HepG2 (cell line): Measurements from ENCODE around the gene C16orf90. TPM values are rescaled to one million over a fixed set of nuclear protein-coding genes. Genes with fewer than 3 reads are reported as not detected.

Experiments used
- ATAC-seq: fragments of 200-7000 bp; cut with Tn5 transposase; 3 replicates; pipeline ENCODE4 v1.9.1; 2020; ENCODE audit warnings: mild to moderate bottlenecking, moderate library complexity
- BruUV-seq: library from RNA; stranded (reverse); fragments of 400-500 nt; replicated peaks from 2 replicates; lab custom pipeline; 2021; lab: Mats Ljungman, UMichigan
- CTCF ChIA-PET: fragments of 300-600 bp; formaldehyde crosslinking; extraction: SDS; loops from one replicate; lab custom pipeline; 2021; ENCODE audit warnings: low total read pairs, inconsistent platforms, low intra/inter-chr PET ratio; lab: Yijun Ruan, JAX
- POLR2A ChIA-PET: fragments of 350-600 bp; sonication (Branson Sonifier 250); formaldehyde crosslinking; loops from one replicate; lab custom pipeline; 2020; ENCODE audit warnings: antibody characterized with exemption, inconsistent platforms; lab: Yijun Ruan, JAX
- DNase-seq: peaks from one replicate; pipeline ENCODE4 v3.0.0-alpha.2; 2015; ENCODE audit warnings: low spot score
- FAIRE-seq: peaks from 3 replicates; lab custom pipeline; 2011; peaks lifted over from hg19 to GRCh38; lab: Jason Lieb, UNC
- H2AFZ ChIP-seq: one replicate; pipeline ENCODE4 v1.6.1; 2011; ENCODE audit warnings: low read length, inconsistent platforms
- H3K27ac ChIP-seq: fragments of 300-600 bp; 3 replicates; pipeline ENCODE4 v1.8.0; 2011; ENCODE audit warnings: mixed run types, mild to moderate bottlenecking, mixed read lengths, low read length, inconsistent platforms; ENCODE audit not compliant: insufficient read depth; ENCODE audit errors: extremely low read length
- H3K27me3 ChIP-seq, 2 experiments: fragments of 200-600 bp in 1 of 2; 2 replicates in 1 of 2; 3 replicates in 1 of 2; pipeline versions ENCODE4 v1.6.0 to v1.8.0; 2011; ENCODE audit warnings: low read length in 2 of 2, mild to moderate bottlenecking in 2 of 2, moderate library complexity in 2 of 2, inconsistent platforms in 1 of 2; ENCODE audit not compliant: insufficient read depth in 2 of 2, control insufficient read depth in 1 of 2
- H3K36me3 ChIP-seq, 2 experiments: fragments of 200-600 bp in 1 of 2; replicated peaks in 1 of 2; 2 replicates in 1 of 2; 3 replicates in 1 of 2; pipeline versions ENCODE4 v1.5.1 to v1.8.0; 2011; ENCODE audit warnings: low read length in 2 of 2, inconsistent platforms in 1 of 2; ENCODE audit not compliant: insufficient read depth in 2 of 2, control insufficient read depth in 1 of 2
- H3K4me1 ChIP-seq: 2 replicates; pipeline ENCODE4 v1.5.1; 2012; ENCODE audit warnings: low read length, inconsistent platforms; ENCODE audit not compliant: insufficient read depth
- H3K4me2 ChIP-seq: 2 replicates; pipeline ENCODE4 v1.6.0; 2011; ENCODE audit warnings: low read depth, low read length, inconsistent platforms
- H3K4me3 ChIP-seq, 3 experiments: fragments of 200-600 bp in 1 of 3; sonication (generic), shearing (Covaris generic) in 1 of 3; replicated peaks in 1 of 3; 2 replicates each; pipeline ENCODE4 v1.5.1; 2011 to 2016; ENCODE audit warnings: low read length in 3 of 3, inconsistent platforms in 2 of 3, low read depth in 2 of 3, mild to moderate bottlenecking in 2 of 3, control low read depth in 1 of 3, mixed read lengths in 1 of 3; ENCODE audit not compliant: insufficient read depth in 1 of 3
- H3K79me2 ChIP-seq: one replicate; pipeline ENCODE4 v1.6.1; 2011; ENCODE audit warnings: low read length, inconsistent platforms; ENCODE audit not compliant: insufficient read depth
- H3K9ac ChIP-seq: 2 replicates; pipeline ENCODE4 v1.6.0; 2011; ENCODE audit warnings: mild to moderate bottlenecking, low read depth, low read length, inconsistent platforms; ENCODE audit not compliant: insufficient read depth
- H3K9me3 ChIP-seq: 2 replicates; pipeline ENCODE4 v1.5.1; 2012; ENCODE audit warnings: mild to moderate bottlenecking, low read length
- H4K20me1 ChIP-seq: 2 replicates; pipeline ENCODE4 v1.6.0; 2011; ENCODE audit warnings: inconsistent platforms, mild to moderate bottlenecking, low read length, moderate library complexity; ENCODE audit not compliant: insufficient read depth
- ATF7-NPFF ChIP-seq: sonication (generic); formaldehyde crosslinking; IDR thresholded peaks from 2 replicates; pipeline ENCODE4 v1.8.1; 2023; ENCODE audit warnings: mild to moderate bottlenecking, low read depth, missing genetic modification reagents, moderate library complexity
- CC2D1A ChIP-seq: sonication (generic); formaldehyde crosslinking; IDR thresholded peaks from 2 replicates; pipeline ENCODE4 v1.8.1; 2023; ENCODE audit warnings: mild to moderate bottlenecking, missing genetic modification reagents
- CREM ChIP-seq, 2 experiments: sonication (generic) in 1 of 2; formaldehyde crosslinking in 1 of 2; IDR thresholded peaks; 2 replicates each; pipeline versions ENCODE4 v1.4.0 to v1.6.1; 2016 to 2020; ENCODE audit warnings: antibody characterized with exemption in 1 of 2, mild to moderate bottlenecking in 1 of 2, missing genetic modification reagents in 1 of 2
- FOXA3 ChIP-seq: IDR thresholded peaks from 2 replicates; pipeline ENCODE4 v1.6.1; 2016; ENCODE audit warnings: missing genetic modification reagents, missing compliant biosample characterization
- GABPB1 ChIP-seq: IDR thresholded peaks from 2 replicates; pipeline ENCODE4 v1.6.1; 2016; ENCODE audit warnings: mild to moderate bottlenecking, missing genetic modification reagents, moderate library complexity, missing compliant biosample characterization
- JUND ChIP-seq: sonication (generic); formaldehyde crosslinking; IDR thresholded peaks from 2 replicates; pipeline ENCODE4 v1.8.0; 2022; ENCODE audit warnings: mild to moderate bottlenecking, missing genetic modification reagents
- NAIF1 ChIP-seq: sonication (generic); formaldehyde crosslinking; IDR thresholded peaks from 2 replicates; pipeline ENCODE4 v1.5.0; 2020; ENCODE audit warnings: mild to moderate bottlenecking, missing genetic modification reagents, borderline replicate concordance
- POGZ ChIP-seq: sonication (generic); formaldehyde crosslinking; IDR thresholded peaks from 2 replicates; pipeline ENCODE4 v1.4.0; 2020; ENCODE audit warnings: mild to moderate bottlenecking, missing genetic modification reagents
- SCMH1 ChIP-seq: sonication (generic); formaldehyde crosslinking; IDR thresholded peaks from 2 replicates; pipeline ENCODE4 v1.9.0; 2021; ENCODE audit warnings: missing genetic modification reagents, mild to moderate bottlenecking, borderline replicate concordance
- SRSF1 ChIP-seq: fragments of 200-400 bp; formaldehyde crosslinking; optimal IDR thresholded peaks from 2 replicates; pipeline ENCODE3; 2017; ENCODE audit warnings: mild to moderate bottlenecking, low read depth, low read length, moderate library complexity
- ZNF20 ChIP-seq: sonication (generic); formaldehyde crosslinking; IDR thresholded peaks from 2 replicates; pipeline ENCODE4 v1.4.0; 2020; ENCODE audit warnings: mild to moderate bottlenecking, moderate library complexity, missing genetic modification reagents
- ZNF205 ChIP-seq: IDR thresholded peaks from 2 replicates; pipeline ENCODE4 v1.6.1; 2018; ENCODE audit warnings: missing biosample characterization, missing genetic modification reagents
- ZNF431 ChIP-seq: sonication (generic); formaldehyde crosslinking; IDR thresholded peaks from 2 replicates; pipeline ENCODE4 v1.9.0; 2022; ENCODE audit warnings: missing genetic modification reagents, low read depth, mild to moderate bottlenecking, borderline replicate concordance
- ZNF460 ChIP-seq: sonication (generic); formaldehyde crosslinking; IDR thresholded peaks from 2 replicates; pipeline ENCODE4 v1.5.1; 2020; ENCODE audit warnings: missing genetic modification reagents, mild to moderate bottlenecking, borderline replicate concordance
- ZNF546 ChIP-seq: sonication (generic); formaldehyde crosslinking; conservative IDR thresholded peaks from 2 replicates; pipeline ENCODE4 v1.8.1; 2023; ENCODE audit warnings: mild to moderate bottlenecking, missing genetic modification reagents
- ZNF577 ChIP-seq: sonication (generic); formaldehyde crosslinking; IDR thresholded peaks from 2 replicates; pipeline ENCODE4 v1.4.0; 2020; ENCODE audit warnings: mild to moderate bottlenecking, low read depth, missing genetic modification reagents, borderline replicate concordance
- WGBS: methylation state at CpG from one replicate; pipeline ENCODE4 v1.1.6; 2017; ENCODE audit warnings: low lambda C conversion rate; 5-methylcytosine and 5-hydroxymethylcytosine counted together
- in situ Hi-C: cut with HindIII; loops from 2 replicates; pipeline ENCODE4 v1.10.0; 2017; ENCODE audit warnings: low pct_unique_long_range_greater_than_20kb; ENCODE audit not compliant: extremely low pct_ligation_motif_present
- intact Hi-C: fragments of 100-400 bp; cut with micrococcal nuclease; formaldehyde crosslinking; loops from one replicate; pipeline ENCODE4 v1.10.0; 2022; ENCODE audit not compliant: unreplicated experiment
- polyA plus RNA-seq, 8 experiments: library from polyadenylated mRNA; depleted of rRNA in 3 of 8; stranded (reverse) in 7 of 8; unstranded in 1 of 8; fragments of >200 nt; fragmentation: Illumina TruSeq in 4 of 8; extraction: Trizol in 4 of 8; gene quantifications; 2 replicates each; pipeline versions ENCODE4 v1.2.1 to v1.2.3, GENCODE V29; 2011 to 2016; ENCODE audit warnings: low read depth in 4 of 8, missing spikeins in 1 of 8, mixed read lengths in 1 of 8; ENCODE audit not compliant: insufficient read depth in 1 of 8
- total RNA-seq, 5 experiments: library from RNA; depleted of rRNA; stranded (reverse); fragments of >200 nt; fragmentation: Illumina TruSeq; extraction: Trizol; gene quantifications; 2 replicates each; pipeline ENCODE4 v1.2.3, GENCODE V29; 2016; ENCODE audit warnings: low read depth in 1 of 5
- TF ChIP-seq, protein P1 (sequence below): sonication (generic); formaldehyde crosslinking; IDR thresholded peaks from 2 replicates; pipeline ENCODE4 v1.9.0; 2022; ENCODE audit warnings: missing genetic modification reagents, mild to moderate bottlenecking, borderline replicate concordance
- TF ChIP-seq, protein P2 (sequence below): sonication (generic); formaldehyde crosslinking; IDR thresholded peaks from 2 replicates; pipeline ENCODE4 v1.8.0; 2023; ENCODE audit warnings: mild to moderate bottlenecking, missing genetic modification reagents
- TF ChIP-seq, protein P3 (sequence below): sonication (generic); formaldehyde crosslinking; IDR thresholded peaks from 2 replicates; pipeline ENCODE4 v1.4.0; 2020; ENCODE audit warnings: mild to moderate bottlenecking, missing genetic modification reagents

C16orf90 gene
- total and polyA plus RNA-seq, 2 of the 13 experiments (the other 11 are each of a cell fraction or from before 2014, with no cell fraction given) = not detected

DNA sequence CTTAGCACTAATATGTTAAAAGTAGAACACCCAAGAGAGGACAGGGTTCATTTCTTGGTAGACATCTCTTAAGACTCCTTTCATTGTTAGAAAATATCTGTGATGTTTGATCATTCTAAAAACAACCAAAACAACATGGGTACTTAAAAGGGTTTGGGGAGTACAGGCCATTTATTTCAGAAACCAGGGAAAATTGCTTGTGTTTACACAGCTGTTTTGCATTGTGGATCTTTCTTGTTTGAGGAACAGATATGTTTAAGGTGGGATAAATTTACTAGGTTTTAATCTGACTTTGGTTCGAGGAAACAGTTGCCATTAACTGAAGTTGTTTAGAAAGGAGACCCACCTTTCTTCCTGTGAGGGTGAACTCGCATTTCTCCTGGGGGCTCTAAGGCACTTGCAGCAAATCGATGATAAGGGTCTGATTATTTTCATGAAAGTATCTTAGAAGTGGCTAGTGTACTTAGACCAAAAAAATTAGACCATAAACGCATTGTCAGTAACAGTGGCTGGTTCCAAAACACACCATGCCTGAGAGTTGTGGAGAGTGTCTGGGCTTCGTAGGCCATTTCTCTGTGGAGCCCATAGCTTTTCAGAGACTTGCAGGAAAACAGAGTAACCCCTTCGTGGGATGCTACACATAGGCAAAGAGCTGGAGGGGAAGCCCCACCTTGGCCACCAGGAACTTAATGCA lies 23.1 kb upstream of the C16orf90 start:
- Histone ChIP-seq H3K9ac (no peak overlapping the region), H3K9me3 (no peaks in the 10 kb centered on the region), H2AFZ (no peak overlapping the region), H3K4me3 (no peak overlapping the region), H3K27ac (no peak overlapping the region), H4K20me1 (no peaks in the 10 kb centered on the region), H3K27me3 (no peaks in the 10 kb centered on the region), H3K4me2 (no peak overlapping the region), H3K79me2 (no peaks in the 10 kb centered on the region), H3K4me1 (peaks cover 18% of the 10 kb centered on the region), H3K36me3 (peaks cover 10 to 42% of the 10 kb centered on the region in 2 experiments)
- no peak for DNase-seq
- POLR2A ChIA-PET = no interaction called here
- intact Hi-C loops = no loop called here
- WGBS = 91% methylated on average over 6 of the region's 6 CpGs
- BruUV-seq = no TSS peak
- TF ChIP-seq ZNF205 (CRISPR knock-in tag) = no peak
- TF ChIP-seq ZNF20 = no peak
- TF ChIP-seq ZNF460 (CRISPR knock-in tag) = no peak
- TF ChIP-seq ZNF431 (CRISPR knock-in tag) = no peak
- TF ChIP-seq SRSF1 = no peak
- TF ChIP-seq SCMH1 (CRISPR knock-in tag) = no peak
- no peak for TF ChIP-seq FOXA3 (CRISPR knock-in tag)
- no peak for TF ChIP-seq NAIF1 (CRISPR knock-in tag)
- TF ChIP-seq, protein P1, sequence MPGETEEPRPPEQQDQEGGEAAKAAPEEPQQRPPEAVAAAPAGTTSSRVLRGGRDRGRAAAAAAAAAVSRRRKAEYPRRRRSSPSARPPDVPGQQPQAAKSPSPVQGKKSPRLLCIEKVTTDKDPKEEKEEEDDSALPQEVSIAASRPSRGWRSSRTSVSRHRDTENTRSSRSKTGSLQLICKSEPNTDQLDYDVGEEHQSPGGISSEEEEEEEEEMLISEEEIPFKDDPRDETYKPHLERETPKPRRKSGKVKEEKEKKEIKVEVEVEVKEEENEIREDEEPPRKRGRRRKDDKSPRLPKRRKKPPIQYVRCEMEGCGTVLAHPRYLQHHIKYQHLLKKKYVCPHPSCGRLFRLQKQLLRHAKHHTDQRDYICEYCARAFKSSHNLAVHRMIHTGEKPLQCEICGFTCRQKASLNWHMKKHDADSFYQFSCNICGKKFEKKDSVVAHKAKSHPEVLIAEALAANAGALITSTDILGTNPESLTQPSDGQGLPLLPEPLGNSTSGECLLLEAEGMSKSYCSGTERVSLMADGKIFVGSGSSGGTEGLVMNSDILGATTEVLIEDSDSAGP = no peak
- TF ChIP-seq ZNF577 (CRISPR knock-in tag) = no peak
- TF ChIP-seq ATF7-NPFF (CRISPR knock-in tag) = no peak
- no peak for TF ChIP-seq POGZ (CRISPR knock-in tag)
- no peak for TF ChIP-seq CREM (IDR thresholded peaks at IDR 0.05)
- no peak for TF ChIP-seq CREM (CRISPR knock-in tag; IDR thresholded peaks at IDR 0.05)
- TF ChIP-seq, protein P2, sequence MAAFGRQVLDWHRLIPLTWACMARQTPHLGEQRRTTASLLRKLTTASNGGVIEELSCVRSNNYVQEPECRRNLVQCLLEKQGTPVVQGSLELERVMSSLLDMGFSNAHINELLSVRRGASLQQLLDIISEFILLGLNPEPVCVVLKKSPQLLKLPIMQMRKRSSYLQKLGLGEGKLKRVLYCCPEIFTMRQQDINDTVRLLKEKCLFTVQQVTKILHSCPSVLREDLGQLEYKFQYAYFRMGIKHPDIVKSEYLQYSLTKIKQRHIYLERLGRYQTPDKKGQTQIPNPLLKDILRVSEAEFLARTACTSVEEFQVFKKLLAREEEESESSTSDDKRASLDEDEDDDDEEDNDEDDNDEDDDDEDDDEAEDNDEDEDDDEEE (CRISPR knock-in tag) = no peak
- TF ChIP-seq, protein P3, sequence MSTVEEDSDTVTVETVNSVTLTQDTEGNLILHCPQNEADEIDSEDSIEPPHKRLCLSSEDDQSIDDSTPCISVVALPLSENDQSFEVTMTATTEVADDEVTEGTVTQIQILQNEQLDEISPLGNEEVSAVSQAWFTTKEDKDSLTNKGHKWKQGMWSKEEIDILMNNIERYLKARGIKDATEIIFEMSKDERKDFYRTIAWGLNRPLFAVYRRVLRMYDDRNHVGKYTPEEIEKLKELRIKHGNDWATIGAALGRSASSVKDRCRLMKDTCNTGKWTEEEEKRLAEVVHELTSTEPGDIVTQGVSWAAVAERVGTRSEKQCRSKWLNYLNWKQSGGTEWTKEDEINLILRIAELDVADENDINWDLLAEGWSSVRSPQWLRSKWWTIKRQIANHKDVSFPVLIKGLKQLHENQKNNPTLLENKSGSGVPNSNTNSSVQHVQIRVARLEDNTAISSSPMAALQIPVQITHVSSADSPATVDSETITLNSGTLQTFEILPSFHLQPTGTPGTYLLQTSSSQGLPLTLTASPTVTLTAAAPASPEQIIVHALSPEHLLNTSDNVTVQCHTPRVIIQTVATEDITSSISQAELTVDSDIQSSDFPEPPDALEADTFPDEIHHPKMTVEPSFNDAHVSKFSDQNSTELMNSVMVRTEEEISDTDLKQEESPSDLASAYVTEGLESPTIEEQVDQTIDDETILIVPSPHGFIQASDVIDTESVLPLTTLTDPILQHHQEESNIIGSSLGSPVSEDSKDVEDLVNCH = no peak
- TF ChIP-seq CC2D1A (CRISPR knock-in tag) = no peak
- no peak for TF ChIP-seq JUND (CRISPR knock-in tag)
- TF ChIP-seq ZNF546 (CRISPR knock-in tag) = no peak
- TF ChIP-seq GABPB1 (CRISPR knock-in tag) = no peak
- FAIRE-seq = no peak
- no peak for ATAC-seq
- in situ Hi-C loops = no loop called here
- CTCF ChIA-PET = no interaction called here
